Measurements from ENCODE around the gene PNKP. TPM values are rescaled to one million over a fixed set of nuclear protein-coding genes. Genes with fewer than 3 reads are reported as not detected.

The PNKP gene
- total RNA-seq, 1 donor from 2014 or later, result 76.4 TPM

DNA sequence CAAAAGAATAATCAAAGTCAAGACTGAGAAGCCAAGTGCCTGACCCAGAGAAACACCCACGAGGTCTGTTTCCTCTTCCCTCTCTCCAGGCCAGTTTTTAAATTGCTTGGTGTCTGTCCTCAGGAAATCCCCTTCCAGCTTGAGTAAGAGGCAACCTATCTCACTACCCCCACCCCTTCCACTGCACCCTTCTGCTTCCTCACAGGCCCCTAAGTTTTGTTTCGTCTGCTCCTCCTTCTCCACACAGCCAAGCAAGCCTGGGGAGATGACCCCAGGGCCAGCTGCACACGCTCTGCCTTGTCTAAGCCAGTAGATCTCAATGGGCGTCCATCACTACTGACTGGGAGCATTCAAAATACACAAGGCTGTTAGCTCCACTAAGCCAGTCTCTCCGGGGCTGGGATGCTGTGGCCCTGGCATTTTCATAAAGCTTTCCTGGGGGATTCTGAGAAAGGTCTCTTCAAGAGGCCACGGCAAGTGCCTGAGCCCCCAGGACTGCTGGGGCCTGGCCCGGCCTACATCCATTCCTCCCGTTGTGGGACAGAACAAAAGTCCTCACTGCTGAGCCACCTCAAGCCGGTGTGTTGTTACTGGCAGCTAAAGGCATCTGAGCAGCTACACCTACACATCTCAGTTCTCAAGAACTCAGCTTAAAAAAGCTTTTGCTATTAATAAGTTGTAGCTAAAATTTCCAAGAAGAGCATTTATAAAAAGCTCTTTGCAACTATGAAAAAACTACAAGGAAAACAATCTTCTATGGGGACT lies 44.2 kb upstream of the PNKP start:
- TF ChIP-seq, protein P1, sequence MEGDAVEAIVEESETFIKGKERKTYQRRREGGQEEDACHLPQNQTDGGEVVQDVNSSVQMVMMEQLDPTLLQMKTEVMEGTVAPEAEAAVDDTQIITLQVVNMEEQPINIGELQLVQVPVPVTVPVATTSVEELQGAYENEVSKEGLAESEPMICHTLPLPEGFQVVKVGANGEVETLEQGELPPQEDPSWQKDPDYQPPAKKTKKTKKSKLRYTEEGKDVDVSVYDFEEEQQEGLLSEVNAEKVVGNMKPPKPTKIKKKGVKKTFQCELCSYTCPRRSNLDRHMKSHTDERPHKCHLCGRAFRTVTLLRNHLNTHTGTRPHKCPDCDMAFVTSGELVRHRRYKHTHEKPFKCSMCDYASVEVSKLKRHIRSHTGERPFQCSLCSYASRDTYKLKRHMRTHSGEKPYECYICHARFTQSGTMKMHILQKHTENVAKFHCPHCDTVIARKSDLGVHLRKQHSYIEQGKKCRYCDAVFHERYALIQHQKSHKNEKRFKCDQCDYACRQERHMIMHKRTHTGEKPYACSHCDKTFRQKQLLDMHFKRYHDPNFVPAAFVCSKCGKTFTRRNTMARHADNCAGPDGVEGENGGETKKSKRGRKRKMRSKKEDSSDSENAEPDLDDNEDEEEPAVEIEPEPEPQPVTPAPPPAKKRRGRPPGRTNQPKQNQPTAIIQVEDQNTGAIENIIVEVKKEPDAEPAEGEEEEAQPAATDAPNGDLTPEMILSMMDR (IDR thresholded peaks at IDR 0.05), result no peak
- peaks cover 27% of the 10 kb centered on the region for H3K36me3 Mint-ChIP-seq (ENCODE audit: unreplicated experiment)
- no peaks in the 10 kb centered on the region for H3K4me1 Mint-ChIP-seq (ENCODE audit: unreplicated experiment)
- H3K9me3 Mint-ChIP-seq (ENCODE audit: unreplicated experiment), result peaks cover 3% of the 10 kb centered on the region
- DNase-seq (ENCODE audit: extremely low spot score, unreplicated experiment), result no peak
- no peaks in the 10 kb centered on the region for H3K27me3 Mint-ChIP-seq (ENCODE audit: unreplicated experiment)
- H3K4me3 Mint-ChIP-seq (ENCODE audit: unreplicated experiment), result no peak overlapping the region
- H3K27ac Mint-ChIP-seq (ENCODE audit: unreplicated experiment), result no peak overlapping the region

DNA sequence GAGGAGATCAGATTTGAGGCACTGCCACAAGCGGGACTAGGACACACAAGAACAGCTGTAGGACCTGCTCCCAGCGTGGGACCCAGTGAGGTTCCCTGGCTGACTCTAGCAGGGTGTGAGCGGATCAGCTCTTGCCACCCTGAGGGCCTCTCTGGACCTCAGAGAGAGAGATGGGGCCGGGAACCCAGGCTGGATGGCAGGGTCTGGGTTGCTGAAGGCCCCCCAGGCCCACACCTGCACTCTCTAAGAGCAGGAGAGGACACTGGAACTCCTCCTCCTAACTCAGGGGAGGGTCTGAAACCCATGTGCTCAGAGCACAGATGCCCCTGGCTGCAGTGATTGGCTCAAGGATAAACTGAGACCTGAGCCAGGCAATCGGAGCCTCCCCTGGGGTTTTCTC lies 42.8 kb upstream of the PNKP start:
- peaks cover 19% of the 10 kb centered on the region for H3K36me3 Mint-ChIP-seq (ENCODE audit: unreplicated experiment)
- H3K4me1 Mint-ChIP-seq (ENCODE audit: unreplicated experiment), result no peaks in the 10 kb centered on the region
- TF ChIP-seq, protein P1 (IDR thresholded peaks at IDR 0.05), result no peak
- H3K27me3 Mint-ChIP-seq (ENCODE audit: unreplicated experiment), result no peaks in the 10 kb centered on the region
- DNase-seq (ENCODE audit: extremely low spot score, unreplicated experiment), result no peak
- H3K27ac Mint-ChIP-seq (ENCODE audit: unreplicated experiment), result no peak overlapping the region
- H3K4me3 Mint-ChIP-seq (ENCODE audit: unreplicated experiment), result no peak overlapping the region
- H3K9me3 Mint-ChIP-seq (ENCODE audit: unreplicated experiment), result peaks cover under 1% of the 10 kb centered on the region

DNA sequence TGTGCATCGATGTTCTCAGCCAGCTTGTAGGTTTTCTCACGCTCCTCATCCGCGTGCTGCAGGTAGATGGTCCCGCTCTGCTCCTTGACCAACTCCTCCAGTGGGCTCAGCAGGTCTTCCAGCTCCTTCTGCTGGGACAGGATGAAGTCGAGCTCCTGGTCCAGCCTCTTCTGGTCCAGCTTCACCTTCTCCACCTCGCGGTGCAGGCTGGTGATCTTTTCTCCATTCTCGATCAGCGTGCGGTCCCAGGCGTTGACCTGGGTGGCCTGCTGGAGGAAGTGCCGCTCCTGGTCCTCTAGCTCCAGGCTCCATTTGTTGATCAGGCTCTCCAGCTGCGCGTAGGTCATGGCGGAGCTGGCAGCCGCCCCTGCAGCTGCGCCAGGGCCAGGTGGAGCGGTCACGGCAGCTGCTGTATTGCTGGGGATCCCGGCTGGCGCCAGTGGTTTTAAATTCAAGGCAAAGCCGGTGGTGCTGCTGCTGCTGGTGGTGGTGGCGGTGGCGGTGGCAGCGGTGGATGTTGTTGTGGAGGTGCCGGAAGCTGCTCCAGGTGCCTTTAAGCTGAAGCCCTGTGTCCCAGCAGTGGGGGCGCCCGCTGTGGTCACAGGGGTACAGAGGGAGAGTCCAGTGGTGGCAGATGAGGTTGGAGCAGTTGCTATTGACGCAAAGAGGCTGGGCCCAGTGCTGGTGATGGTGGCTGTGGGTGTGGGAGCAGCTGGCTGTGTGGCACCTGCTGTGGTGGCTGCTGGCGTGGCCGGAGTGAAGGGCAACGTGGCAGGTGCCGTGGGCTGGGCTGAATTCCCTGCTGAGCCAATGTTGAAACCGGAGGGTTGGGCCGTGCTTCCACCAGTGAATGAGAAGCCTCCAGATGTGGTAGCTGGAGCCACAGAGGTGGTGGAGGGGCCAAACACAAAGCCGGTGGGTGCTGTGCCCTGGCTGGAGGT lies 41.4 kb upstream of the PNKP start:
- Mint-ChIP-seq H3K4me1 (ENCODE audit: unreplicated experiment) (no peaks in the 10 kb centered on the region), H3K4me3 (ENCODE audit: unreplicated experiment) (no peak overlapping the region), H3K36me3 (ENCODE audit: unreplicated experiment) (peaks cover 16% of the 10 kb centered on the region), H3K27me3 (ENCODE audit: unreplicated experiment) (no peaks in the 10 kb centered on the region), H3K9me3 (ENCODE audit: unreplicated experiment) (no peaks in the 10 kb centered on the region), H3K27ac (ENCODE audit: unreplicated experiment) (no peak overlapping the region)
- no peak for DNase-seq (ENCODE audit: extremely low spot score, unreplicated experiment)
- TF ChIP-seq, protein P1 (IDR thresholded peaks at IDR 0.05), result no peak

DNA sequence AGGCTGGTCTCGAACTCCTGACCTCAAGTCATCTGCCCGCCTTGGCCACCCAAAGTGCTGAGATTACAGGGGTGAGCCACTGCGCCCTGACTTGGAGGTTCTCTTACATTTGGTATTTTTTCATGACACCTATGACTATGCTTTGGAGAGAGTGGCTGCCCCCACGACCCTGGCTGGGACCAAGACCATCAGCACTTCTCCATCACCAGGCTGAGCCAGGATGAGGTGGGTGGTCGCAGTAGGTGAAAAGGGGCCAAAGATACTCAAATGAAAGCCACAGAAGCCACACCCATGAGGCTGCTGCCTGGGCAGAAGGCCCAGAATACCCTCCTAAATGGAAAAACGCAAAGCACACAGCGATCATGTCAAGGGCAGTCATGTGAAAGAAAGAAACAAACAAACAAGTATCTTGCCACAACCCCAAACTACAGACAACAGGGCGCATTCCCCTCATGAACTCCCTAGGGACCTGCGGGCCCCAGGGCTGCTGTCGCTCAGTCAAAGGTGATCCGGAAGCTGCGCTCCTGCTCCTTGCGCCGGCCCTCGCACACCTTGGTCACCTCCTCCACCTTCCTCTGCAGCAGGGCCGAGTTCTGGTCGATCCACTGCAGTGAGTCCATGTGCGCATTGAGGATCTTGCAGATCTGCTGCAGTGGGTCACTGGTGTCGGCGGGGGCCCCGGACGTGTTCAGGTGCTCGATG lies 40.5 kb upstream of the PNKP start:
- Mint-ChIP-seq H3K27ac (ENCODE audit: unreplicated experiment) (no peak overlapping the region), H3K36me3 (ENCODE audit: unreplicated experiment) (peaks cover 9% of the 10 kb centered on the region), H3K9me3 (ENCODE audit: unreplicated experiment) (no peaks in the 10 kb centered on the region), H3K4me3 (ENCODE audit: unreplicated experiment) (no peak overlapping the region), H3K27me3 (ENCODE audit: unreplicated experiment) (no peaks in the 10 kb centered on the region), H3K4me1 (ENCODE audit: unreplicated experiment) (no peaks in the 10 kb centered on the region)
- TF ChIP-seq, protein P1 (IDR thresholded peaks at IDR 0.05), result no peak
- DNase-seq (ENCODE audit: extremely low spot score, unreplicated experiment), result no peak
